H1 (cell line): Measurements from ENCODE around the gene SSC5D. TPM values are rescaled to one million over a fixed set of nuclear protein-coding genes. Genes with fewer than 3 reads are reported as not detected.

Experiments
- CTCF ChIA-PET: fragments of 300-600 bp; sonication (Branson Sonifier 250); formaldehyde crosslinking; loops from one replicate; lab custom pipeline; 2021; ENCODE audit not compliant: partially characterized antibody; lab: Charles Lee
- POLR2A ChIA-PET: fragments of 300-600 bp; sonication (Branson Sonifier 250); formaldehyde crosslinking; loops from one replicate; lab custom pipeline; 2021; ENCODE audit warnings: inconsistent platforms; ENCODE audit not compliant: partially characterized antibody; lab: Charles Lee
- DNase-seq, 2 experiments: peaks; one replicate each; pipeline versions ENCODE4 v3.0.0 to v3.0.0-alpha.2; 2010 to 2022; ENCODE audit warnings: low spot score in 2 of 2, low read depth in 1 of 2, mixed read lengths in 1 of 2
- FAIRE-seq: peaks from 2 replicates; lab custom pipeline; 2011; peaks lifted over from hg19 to GRCh38; lab: Jason Lieb, UNC
- H2AFZ ChIP-seq: 2 replicates; pipeline ENCODE4 v1.8.1; 2012; ENCODE audit warnings: low read length, inconsistent platforms
- H2AK5ac ChIP-seq: 2 replicates; pipeline ENCODE4 v1.6.1; 2013; ENCODE audit warnings: low read depth, low read length
- H2BK120ac ChIP-seq: replicated peaks from 2 replicates; pipeline ENCODE3; 2013; ENCODE audit warnings: low read depth, low read length, inconsistent platforms
- H2BK12ac ChIP-seq: 2 replicates; pipeline ENCODE4 v1.6.1; 2013; ENCODE audit warnings: low read depth, low read length
- H2BK15ac ChIP-seq: 2 replicates; pipeline ENCODE4 v1.6.1; 2013; ENCODE audit warnings: low read length
- H2BK20ac ChIP-seq: 2 replicates; pipeline ENCODE4 v1.6.1; 2013; ENCODE audit warnings: low read length
- H2BK5ac ChIP-seq: 2 replicates; pipeline ENCODE4 v1.6.1; 2013; ENCODE audit warnings: low read depth, low read length
- H3K14ac ChIP-seq: 2 replicates; pipeline ENCODE4 v1.6.1; 2013; ENCODE audit warnings: inconsistent platforms; ENCODE audit not compliant: insufficient read length
- H3K18ac ChIP-seq: 2 replicates; pipeline ENCODE4 v1.6.1; 2013; ENCODE audit warnings: low read length; ENCODE audit errors: extremely low read depth
- H3K23ac ChIP-seq: 2 replicates; pipeline ENCODE4 v1.6.1; 2013; ENCODE audit warnings: inconsistent platforms; ENCODE audit not compliant: insufficient read length
- H3K23me2 ChIP-seq: 2 replicates; pipeline ENCODE4 v1.6.1; 2013; ENCODE audit warnings: low read depth, low read length
- H3K27ac ChIP-seq: 2 replicates; pipeline ENCODE4 v1.6.1; 2011; ENCODE audit warnings: low read depth, low read length, inconsistent platforms
- H3K27me3 ChIP-seq, 4 experiments: replicated peaks in 1 of 4; 1 replicate in 1 of 4; 2 replicates in 3 of 4; pipeline versions ENCODE4 v1.6.1 to v1.8.1; 2011 to 2013; ENCODE audit warnings: low read length in 3 of 4, mild to moderate bottlenecking in 3 of 4, inconsistent platforms in 2 of 4, mixed read lengths in 2 of 4, moderate library complexity in 1 of 4; ENCODE audit not compliant: control insufficient read depth in 3 of 4, insufficient read depth in 3 of 4; ENCODE audit errors: extremely low read depth in 1 of 4
- H3K36me3 ChIP-seq, 4 experiments: 2 replicates each; pipeline versions ENCODE4 v1.6.1 to v1.8.1; 2011 to 2013; ENCODE audit warnings: mild to moderate bottlenecking in 4 of 4, low read length in 3 of 4, moderate library complexity in 2 of 4, control low read depth in 1 of 4, inconsistent platforms in 1 of 4; ENCODE audit not compliant: insufficient read depth in 4 of 4, control insufficient read depth in 2 of 4
- H3K4ac ChIP-seq: replicated peaks from 2 replicates; pipeline ENCODE3; 2013; ENCODE audit warnings: low read length, low read depth, mixed read lengths, inconsistent platforms; ENCODE audit not compliant: insufficient read length
- H3K4me1 ChIP-seq, 4 experiments: replicated peaks in 1 of 4; 1 replicate in 1 of 4; 2 replicates in 3 of 4; pipeline versions ENCODE4 v1.6.1 to v1.8.1; 2011 to 2013; ENCODE audit warnings: low read length in 3 of 4, inconsistent platforms in 2 of 4, mixed read lengths in 1 of 4; ENCODE audit not compliant: insufficient read depth in 4 of 4, control insufficient read depth in 3 of 4
- H3K4me2 ChIP-seq, 2 experiments: 2 replicates each; pipeline versions ENCODE4 v1.6.1 to v1.8.1; 2011 to 2013; ENCODE audit warnings: low read depth in 2 of 2, low read length in 2 of 2, control low read depth in 1 of 2, inconsistent platforms in 1 of 2, mild to moderate bottlenecking in 1 of 2; ENCODE audit not compliant: insufficient read depth in 1 of 2
- H3K4me3 ChIP-seq, 4 experiments: fragments of 200-600, 300-600 bp in 1 of 4; sonication (generic), shearing (Covaris generic), sonication (Bioruptor Twin) in 1 of 4; 2 replicates each; pipeline versions ENCODE4 v1.5.1 to v1.8.1; 2011 to 2016; ENCODE audit warnings: low read length in 4 of 4, low read depth in 3 of 4, control low read depth in 2 of 4, inconsistent platforms in 2 of 4, mild to moderate bottlenecking in 2 of 4, mixed read lengths in 1 of 4, moderate library complexity in 1 of 4; ENCODE audit not compliant: insufficient read depth in 2 of 4; ENCODE audit errors: extremely low read depth in 1 of 4
- H3K56ac ChIP-seq: replicated peaks from 2 replicates; pipeline ENCODE3; 2013; ENCODE audit warnings: low read depth, mild to moderate bottlenecking, mixed read lengths, low read length, inconsistent platforms; ENCODE audit not compliant: insufficient read length
- H3K79me1 ChIP-seq: 2 replicates; pipeline ENCODE4 v1.6.1; 2013; ENCODE audit warnings: low read depth, low read length, control low read depth
- H3K79me2 ChIP-seq, 2 experiments: 2 replicates each; pipeline versions ENCODE4 v1.6.1 to v1.8.1; 2012 to 2013; ENCODE audit warnings: low read length in 2 of 2, mild to moderate bottlenecking in 2 of 2, inconsistent platforms in 1 of 2; ENCODE audit not compliant: insufficient read depth in 2 of 2, control insufficient read depth in 1 of 2
- H3K9ac ChIP-seq, 4 experiments: replicated peaks in 1 of 4; 1 replicate in 1 of 4; 2 replicates in 3 of 4; pipeline versions ENCODE4 v1.6.1 to v1.8.1; 2011 to 2013; ENCODE audit warnings: low read depth in 3 of 4, low read length in 3 of 4, control low read depth in 2 of 4, mild to moderate bottlenecking in 2 of 4, moderate library complexity in 2 of 4, inconsistent platforms in 1 of 4; ENCODE audit errors: extremely low read depth in 1 of 4
- H3K9me3 ChIP-seq, 2 experiments: 2 replicates each; pipeline versions ENCODE4 v1.6.1 to v1.8.1; 2012 to 2013; ENCODE audit warnings: mild to moderate bottlenecking in 2 of 2, moderate library complexity in 2 of 2, control low read depth in 1 of 2, inconsistent platforms in 1 of 2, low read depth in 1 of 2, low read length in 1 of 2, mixed read lengths in 1 of 2; ENCODE audit not compliant: insufficient read depth in 2 of 2
- H4K20me1 ChIP-seq, 2 experiments: replicated peaks in 1 of 2; 2 replicates each; pipeline versions ENCODE3 to v1.8.1; 2011 to 2013; ENCODE audit warnings: inconsistent platforms in 2 of 2, low read length in 2 of 2, mild to moderate bottlenecking in 1 of 2; ENCODE audit not compliant: insufficient read depth in 2 of 2, control insufficient read depth in 1 of 2
- H4K5ac ChIP-seq: 2 replicates; pipeline ENCODE4 v1.6.1; 2013; ENCODE audit warnings: low read length, low read depth, mixed read lengths, inconsistent platforms; ENCODE audit not compliant: insufficient read length
- H4K8ac ChIP-seq: 2 replicates; pipeline ENCODE4 v1.8.0; 2013; ENCODE audit warnings: mild to moderate bottlenecking, moderate library complexity, low read length, inconsistent platforms; ENCODE audit not compliant: insufficient read depth; ENCODE audit errors: extremely low read depth
- H4K91ac ChIP-seq: replicated peaks from 2 replicates; pipeline ENCODE3; 2013; ENCODE audit warnings: low read length, mixed read lengths, inconsistent platforms; ENCODE audit not compliant: insufficient read length
- BCL11A ChIP-seq, 2 experiments: IDR thresholded peaks; one replicate each; pipeline ENCODE4 v1.6.1; 2011; ENCODE audit warnings: low read depth in 2 of 2, low read length in 2 of 2, mild to moderate bottlenecking in 2 of 2
- CBX8 ChIP-seq: fragments of 300-800, 300-1000 bp; sonication (generic); IDR thresholded peaks from 2 replicates; pipeline ENCODE4 v1.7.1; 2016; ENCODE audit warnings: low read depth, low read length, borderline replicate concordance
- CEBPB ChIP-seq: IDR thresholded peaks from 2 replicates; pipeline ENCODE4 v1.6.1; 2012; ENCODE audit warnings: low read depth, low read length
- CHD1 ChIP-seq: IDR thresholded peaks from 2 replicates; pipeline ENCODE4 v1.6.1; 2012; ENCODE audit warnings: low read depth, low read length, improper control_type of control experiment
- CTBP2 ChIP-seq: IDR thresholded peaks from 2 replicates; pipeline ENCODE4 v1.7.0; 2011; ENCODE audit warnings: borderline replicate concordance, mild to moderate bottlenecking, moderate library complexity, mixed read lengths, low read length; ENCODE audit not compliant: insufficient read depth, insufficient read length
- EGR1 ChIP-seq: IDR thresholded peaks from 2 replicates; pipeline ENCODE4 v1.6.1; 2011; ENCODE audit warnings: low read depth, low read length, borderline replicate concordance
- KDM5A ChIP-seq: fragments of 200-600 bp; IDR thresholded peaks from 2 replicates; pipeline ENCODE4 v1.7.1; 2012; ENCODE audit warnings: mild to moderate bottlenecking, low read length, inconsistent platforms, mixed read lengths
- PHF8 ChIP-seq: fragments of 200-600 bp; sonication (generic); conservative IDR thresholded peaks from 2 replicates; pipeline ENCODE4 v1.7.1; 2012; ENCODE audit warnings: low read depth, mild to moderate bottlenecking, inconsistent platforms, low read length, moderate library complexity
- RFX5 ChIP-seq: IDR thresholded peaks from 2 replicates; pipeline ENCODE4 v1.6.1; 2011; ENCODE audit warnings: low read depth, low read length, improper control_type of control experiment, borderline replicate concordance
- RXRA ChIP-seq: IDR thresholded peaks from 2 replicates; pipeline ENCODE4 v1.6.1; 2011; ENCODE audit warnings: low read depth, mild to moderate bottlenecking, low read length, moderate library complexity; ENCODE audit not compliant: insufficient read depth
- SIX5 ChIP-seq: IDR thresholded peaks from 2 replicates; pipeline ENCODE4 v1.6.1; 2011; ENCODE audit warnings: mild to moderate bottlenecking, low read depth, low read length
- SP2 ChIP-seq: IDR thresholded peaks from 2 replicates; pipeline ENCODE4 v1.6.1; 2012; ENCODE audit warnings: mild to moderate bottlenecking, low read length, inconsistent platforms
- TAF1 ChIP-seq: IDR thresholded peaks from 2 replicates; pipeline ENCODE4 v1.6.1; 2011; ENCODE audit warnings: mild to moderate bottlenecking, low read depth, low read length
- WGBS, 2 experiments: shearing (Covaris generic) in 1 of 2; methylation state at CpG; one replicate each; pipeline versions ENCODE4 v1.1.6 to v1.1.7; 2013 to 2015; ENCODE audit warnings: low lambda C conversion rate in 2 of 2, mixed read lengths in 2 of 2, inconsistent platforms in 1 of 2, low coverage in 1 of 2, missing lambda C conversion rate in 1 of 2; ENCODE audit not compliant: insufficient replicate concordance in 2 of 2, insufficient coverage in 1 of 2, insufficient read length in 1 of 2; ENCODE audit errors: extremely low coverage in 1 of 2, missing lambda C conversion rate in 1 of 2; 5-methylcytosine and 5-hydroxymethylcytosine counted together
- polyA plus RNA-seq, 7 experiments: library from polyadenylated mRNA; depleted of rRNA in 3 of 7; stranded (reverse) in 5 of 7; unstranded in 2 of 7; fragments of >200 nt in 5 of 7; fragments of 200-250 nt in 2 of 7; gene quantifications; 1 replicate in 5 of 7; 2 replicates in 1 of 7; 4 replicates in 1 of 7; pipeline versions ENCODE4 v1.2.1 to v1.2.3, GENCODE V29; 2011 to 2013; ENCODE audit warnings: missing spikeins in 2 of 7, mixed read lengths in 2 of 7
- total RNA-seq: library from RNA; stranded (reverse); fragmentation: NEBNext Ultra II Directional; extraction: Animal tissue kit (Norgen Biotek cat#: 25700); gene quantifications from 2 replicates; pipeline ENCODE4 v1.2.1, GENCODE V29; 2021
- TF ChIP-seq, protein P1 (sequence below): IDR thresholded peaks from 2 replicates; pipeline ENCODE4 v1.6.1; 2012; ENCODE audit warnings: inconsistent platforms

The SSC5D gene
- total and polyA plus RNA-seq, 2 of the 8 experiments (the other 6 are each of a cell fraction or from before 2014, with no cell fraction given): 0.39 to 1.7 TPM

DNA sequence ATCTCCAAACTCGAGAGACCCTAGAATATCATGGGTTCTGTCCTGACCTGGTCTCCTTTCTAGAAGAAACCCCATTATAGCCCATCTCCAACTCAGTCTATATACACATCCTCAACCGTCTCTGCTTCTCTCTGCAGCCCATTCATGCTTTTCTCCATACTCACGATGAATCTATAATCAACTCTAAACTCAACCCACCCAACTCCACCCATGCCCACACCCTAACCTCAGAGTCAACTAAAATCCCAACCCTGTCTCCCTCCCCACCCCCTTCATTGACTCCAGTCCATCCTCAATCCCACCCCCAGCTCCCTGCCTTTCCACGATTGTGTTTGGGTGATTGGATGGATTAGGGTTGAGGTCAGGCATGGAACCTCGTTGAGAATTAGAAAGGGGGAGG, 55.3 kb downstream of the SSC5D start:
- H2BK12ac ChIP-seq: no peak overlapping the region
- no peak overlapping the region for H3K4ac ChIP-seq
- no peak overlapping the region for H4K8ac ChIP-seq
- peaks cover 0 to 3% of the 10 kb centered on the region in 2 experiments for H4K20me1 ChIP-seq
- H3K79me2 ChIP-seq: no peaks in the 10 kb centered on the region
- WGBS, 2 experiments: 81 to 100% methylated on average over 1 to 5 of the region's 5 CpGs
- H3K4me3 ChIP-seq: no peak overlapping the region
- no peak overlapping the region for H4K5ac ChIP-seq
- no peak overlapping the region for H2AK5ac ChIP-seq
- peaks cover 12% of the 10 kb centered on the region; the same call in 1 of the 2 replicates for H3K23me2 ChIP-seq
- CTCF ChIA-PET: interaction anchor here (1.0 to 1.4 kb wide), 2 partner anchors 29 to 39 kb away, joined by 3 read pairs; no protein-coding TSS in a partner anchor
- no peaks in the 10 kb centered on the region; a peak in 1 of 8 replicates for H3K36me3 ChIP-seq
- no peak overlapping the region for H3K23ac ChIP-seq
- peaks cover 0 to 20% (median 12%) of the 10 kb centered on the region in 4 experiments; a peak in 6 of 7 replicates for H3K4me1 ChIP-seq
- FAIRE-seq (no peak), DNase-seq (no peak)
- H3K14ac ChIP-seq: no peak overlapping the region
- no peaks in the 10 kb centered on the region for H3K9me3 ChIP-seq
- POLR2A ChIA-PET: interaction anchor here (1.2 kb wide), 1 partner anchor 12 kb away, joined by 6 read pairs; no protein-coding TSS in a partner anchor
- H3K79me1 ChIP-seq: no peaks in the 10 kb centered on the region
- H3K18ac ChIP-seq: no peak overlapping the region
- no peak overlapping the region for H3K4me2 ChIP-seq
- H3K27me3 ChIP-seq: no peaks in the 10 kb centered on the region; a peak in 3 of 7 replicates
- no peak overlapping the region for H2BK15ac ChIP-seq
- H2BK5ac ChIP-seq: no peak overlapping the region
- no peak overlapping the region for H2BK120ac ChIP-seq
- H3K9ac ChIP-seq: no peak overlapping the region
- no peak overlapping the region for H4K91ac ChIP-seq
- no peak overlapping the region for H2AFZ ChIP-seq
- no peak overlapping the region for H2BK20ac ChIP-seq
- H3K56ac ChIP-seq: no peak overlapping the region
- H3K27ac ChIP-seq: no peak overlapping the region
- TF ChIP-seq RXRA: no peak
- TF ChIP-seq BCL11A (IDR thresholded peaks at IDR 0.05; ENCODE audit: low read depth in 2 of 2, low read length in 2 of 2): no peak
- no peak for TF ChIP-seq CTBP2
- TF ChIP-seq CEBPB: no peak
- no peak for TF ChIP-seq SP2
- TF ChIP-seq PHF8: no peak
- no peak for TF ChIP-seq EGR1
- TF ChIP-seq CBX8: no peak
- no peak for TF ChIP-seq SIX5
- no peak for TF ChIP-seq CHD1
- no peak for TF ChIP-seq KDM5A
- TF ChIP-seq, protein P1, sequence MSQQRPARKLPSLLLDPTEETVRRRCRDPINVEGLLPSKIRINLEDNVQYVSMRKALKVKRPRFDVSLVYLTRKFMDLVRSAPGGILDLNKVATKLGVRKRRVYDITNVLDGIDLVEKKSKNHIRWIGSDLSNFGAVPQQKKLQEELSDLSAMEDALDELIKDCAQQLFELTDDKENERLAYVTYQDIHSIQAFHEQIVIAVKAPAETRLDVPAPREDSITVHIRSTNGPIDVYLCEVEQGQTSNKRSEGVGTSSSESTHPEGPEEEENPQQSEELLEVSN: no peak
- TF ChIP-seq RFX5: no peak
- no peak for TF ChIP-seq TAF1
